Subcutaneous adipose tissue (tissue), 4 donors: ENCODE data around the gene NFIC. TPM values are rescaled to one million over a fixed set of nuclear protein-coding genes. Genes with fewer than 3 reads are reported as not detected.

Source experiments
- total RNA-seq, 4 donors: library from RNA; depleted of rRNA; stranded (reverse); fragments of >200 nt; gene quantifications; one replicate each; pipeline ENCODE4 v1.1.0, GENCODE V29; 2016
- TF ChIP-seq, protein P1 (sequence below): fragments of 450-650 bp; IDR thresholded peaks from one replicate; pipeline ENCODE4 v1.5.1; 2016; ENCODE audit warnings: low read depth, mild to moderate bottlenecking, control low read depth, antibody characterized with exemption, moderate library complexity

NFIC gene
- total RNA-seq, 4 donors from 2014 or later, result 45.2 to 191 (median 76.8) TPM

DNA sequence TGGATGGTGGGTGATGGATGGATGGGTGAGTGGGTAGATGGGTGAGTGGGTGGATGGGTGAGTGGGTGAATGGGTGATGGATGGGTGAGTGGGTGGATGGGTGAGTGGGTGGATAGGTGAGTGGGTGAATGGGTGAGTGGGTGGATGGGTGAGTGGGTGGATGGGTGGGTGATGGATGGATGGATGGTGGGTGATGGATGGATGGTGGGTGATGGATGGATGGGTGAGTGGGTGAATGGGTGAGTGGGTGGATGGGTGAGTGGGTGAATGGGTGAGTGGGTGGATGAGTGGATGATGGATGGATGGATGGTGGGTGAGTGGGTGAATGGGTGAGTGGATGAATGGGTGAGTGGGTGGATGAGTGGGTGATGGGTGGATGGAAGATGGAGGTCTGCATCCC lies 111.1 kb downstream of the NFIC start:
- TF ChIP-seq, protein P1, sequence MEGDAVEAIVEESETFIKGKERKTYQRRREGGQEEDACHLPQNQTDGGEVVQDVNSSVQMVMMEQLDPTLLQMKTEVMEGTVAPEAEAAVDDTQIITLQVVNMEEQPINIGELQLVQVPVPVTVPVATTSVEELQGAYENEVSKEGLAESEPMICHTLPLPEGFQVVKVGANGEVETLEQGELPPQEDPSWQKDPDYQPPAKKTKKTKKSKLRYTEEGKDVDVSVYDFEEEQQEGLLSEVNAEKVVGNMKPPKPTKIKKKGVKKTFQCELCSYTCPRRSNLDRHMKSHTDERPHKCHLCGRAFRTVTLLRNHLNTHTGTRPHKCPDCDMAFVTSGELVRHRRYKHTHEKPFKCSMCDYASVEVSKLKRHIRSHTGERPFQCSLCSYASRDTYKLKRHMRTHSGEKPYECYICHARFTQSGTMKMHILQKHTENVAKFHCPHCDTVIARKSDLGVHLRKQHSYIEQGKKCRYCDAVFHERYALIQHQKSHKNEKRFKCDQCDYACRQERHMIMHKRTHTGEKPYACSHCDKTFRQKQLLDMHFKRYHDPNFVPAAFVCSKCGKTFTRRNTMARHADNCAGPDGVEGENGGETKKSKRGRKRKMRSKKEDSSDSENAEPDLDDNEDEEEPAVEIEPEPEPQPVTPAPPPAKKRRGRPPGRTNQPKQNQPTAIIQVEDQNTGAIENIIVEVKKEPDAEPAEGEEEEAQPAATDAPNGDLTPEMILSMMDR, result no peak

DNA sequence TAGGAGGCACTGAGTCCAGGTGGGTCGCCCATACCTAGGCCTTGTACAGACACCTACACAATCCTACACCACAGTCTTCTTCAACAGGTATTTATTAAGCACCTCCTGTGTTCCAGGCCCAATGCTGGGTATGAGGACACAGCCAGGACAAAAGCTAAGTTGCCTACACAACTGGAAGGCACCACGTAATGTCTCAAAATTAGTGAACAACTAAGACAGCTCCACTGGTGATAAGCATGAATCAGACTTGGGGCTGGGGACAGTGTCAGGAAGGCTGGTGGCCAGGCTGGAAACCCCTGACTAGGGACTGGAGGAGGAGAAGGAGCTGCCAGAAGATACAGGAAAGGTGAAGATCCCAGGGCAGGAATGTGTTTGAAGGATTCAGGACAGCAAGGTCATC lies 111.6 kb downstream of the NFIC start:
- TF ChIP-seq, protein P1, result no peak

DNA sequence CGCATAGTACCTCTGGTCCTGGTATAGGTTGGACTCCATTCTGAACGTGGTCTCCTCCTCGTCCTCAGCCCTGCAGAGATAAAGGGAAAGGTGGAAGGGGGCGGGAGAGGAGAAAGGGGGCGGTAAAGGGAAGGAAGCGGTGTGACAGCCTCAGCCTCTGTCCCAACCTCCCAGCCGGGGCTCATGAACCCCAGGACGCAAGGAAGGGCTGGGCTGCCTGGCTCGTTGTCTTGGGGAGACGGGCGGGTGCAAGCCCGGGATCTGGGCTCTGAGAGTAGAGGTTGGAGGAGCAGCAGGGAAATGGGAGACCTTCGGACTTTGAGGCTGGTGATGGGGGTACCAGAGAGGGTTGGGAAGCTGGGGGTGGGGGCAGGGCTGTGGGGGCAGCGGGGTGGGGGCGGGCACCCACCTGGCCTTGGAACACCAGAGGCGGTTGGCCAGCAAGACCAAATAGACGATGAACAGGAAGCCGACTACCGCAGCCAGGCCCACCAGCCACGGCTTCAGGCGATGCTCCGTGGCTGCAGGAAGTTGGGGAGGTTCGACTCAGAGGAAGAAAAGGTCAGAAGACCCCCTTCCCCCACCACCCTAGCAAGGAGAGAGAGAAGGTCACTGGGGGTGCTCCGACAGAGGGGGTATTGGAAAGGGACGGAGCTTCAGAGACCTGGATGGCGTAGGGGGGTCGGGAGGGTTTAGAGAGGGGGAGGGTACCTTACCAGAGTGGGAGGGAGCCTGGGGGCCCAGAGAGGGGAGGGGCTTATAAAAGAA lies 112.2 kb downstream of the NFIC start:
- TF ChIP-seq, protein P1, result no peak

DNA sequence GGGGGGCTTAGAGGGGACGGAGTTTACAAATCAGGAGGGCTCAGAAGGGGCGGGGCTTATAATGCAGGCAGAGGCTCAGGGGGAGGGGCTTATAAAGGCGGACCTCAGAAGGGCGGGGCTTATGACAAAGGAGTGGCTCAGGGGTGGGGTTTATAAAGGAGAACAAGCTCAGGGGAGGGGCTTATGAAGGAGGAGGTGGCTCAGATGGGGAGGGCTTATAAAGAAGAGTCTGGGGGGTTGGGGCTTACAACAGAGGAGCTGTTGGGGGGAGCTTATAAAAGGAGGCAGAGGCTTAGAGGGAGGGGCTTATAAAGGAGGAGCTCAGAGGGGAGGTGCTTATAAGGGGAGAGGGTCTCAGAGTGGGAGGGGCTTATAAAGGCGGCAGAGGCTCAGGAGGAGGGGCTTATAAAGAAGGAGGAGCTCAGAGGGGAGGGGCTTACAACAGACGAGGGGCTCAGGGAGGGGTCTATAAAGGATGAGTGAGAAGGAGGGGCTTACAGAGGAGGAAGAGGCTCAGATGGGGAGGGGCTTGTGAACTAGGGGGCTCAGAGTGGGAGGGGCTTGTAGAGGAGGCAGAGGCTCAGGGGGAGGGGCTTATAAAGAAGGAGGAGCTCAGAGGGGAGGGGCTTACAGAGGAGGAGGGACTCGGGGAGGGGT lies 112.9 kb downstream of the NFIC start:
- TF ChIP-seq, protein P1, result no peak

DNA sequence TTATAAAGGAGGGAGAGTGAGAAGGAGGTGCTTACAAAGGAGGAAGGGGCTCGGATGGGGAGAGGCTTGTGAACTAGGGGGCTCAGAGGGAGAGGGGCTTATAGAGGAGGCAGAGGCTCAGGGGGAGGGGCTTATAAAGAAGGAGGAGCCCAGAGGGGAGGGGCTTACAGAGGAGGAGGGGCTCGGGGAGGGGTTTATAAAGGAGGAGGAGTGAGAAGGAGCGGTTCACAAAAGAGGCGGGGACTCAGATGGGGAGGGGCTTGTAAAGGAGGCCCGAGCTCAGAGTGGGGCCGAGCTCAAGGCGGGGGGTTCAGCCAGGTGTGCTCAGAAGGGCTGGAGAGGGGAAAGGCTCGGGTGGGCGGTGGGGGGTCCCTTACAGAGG lies 113.4 kb downstream of the NFIC start:
- TF ChIP-seq, protein P1, result no peak

DNA sequence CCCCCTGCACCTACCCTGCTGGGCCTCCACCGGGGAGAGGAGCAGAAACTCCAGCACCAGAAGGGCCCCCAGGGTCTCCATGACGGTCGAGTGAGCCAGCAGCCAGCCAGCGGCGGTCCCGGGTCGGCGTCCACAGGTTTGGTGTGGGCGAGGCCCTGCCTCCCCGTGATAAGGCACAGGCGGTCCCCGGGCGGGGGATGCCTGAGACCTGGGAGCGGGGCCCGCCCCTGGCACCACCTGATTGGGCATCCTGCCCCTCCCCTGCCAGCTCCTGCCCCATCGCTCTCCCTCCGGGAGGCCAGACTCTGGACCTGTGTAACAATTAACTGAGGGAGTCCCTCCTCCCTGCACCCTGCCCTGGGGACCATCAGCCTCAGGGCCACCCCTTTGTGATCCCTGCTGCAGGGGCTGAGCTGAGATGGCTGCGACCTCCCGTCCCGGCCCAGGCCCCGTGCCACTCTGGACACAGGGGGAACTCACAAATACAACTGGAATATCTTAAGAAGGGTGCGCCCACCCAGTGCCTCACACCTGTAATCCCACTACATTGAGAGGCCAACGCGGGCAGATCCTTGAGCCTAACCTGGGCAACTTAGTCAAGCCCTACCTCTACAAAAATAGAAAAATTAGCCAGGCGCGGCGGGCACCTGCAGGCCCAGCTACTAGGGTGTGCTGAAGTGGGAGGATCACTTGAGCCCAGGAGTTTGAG lies 114.2 kb downstream of the NFIC start, which contains the start of gene SMIM24:
Gene SMIM24, minus strand, starts transcription at position 143 of the 709 bp plus-strand sequence. Its CDS starts 62 bp downstream, at position 81.
- TF ChIP-seq, protein P1, result no peak
